ENCODE results near the gene ASB1. TPM values are rescaled to one million over a fixed set of nuclear protein-coding genes. Genes with fewer than 3 reads are reported as not detected.

The ASB1 gene
- polyA plus RNA-seq, 1 of the 3 experiments (the other 2 are of a cell fraction): 33.3 TPM

- TF ChIP-seq RXRA (IDR thresholded peaks at IDR 0.05; ENCODE audit: borderline replicate concordance, low read depth): peak; percentile 58; the same call in 1 of the 2 replicates
- no peak for TF ChIP-seq GATA2 (CRISPR knock-in tag; IDR thresholded peaks at IDR 0.05)
- TF ChIP-seq ZBTB33 (IDR thresholded peaks at IDR 0.05; ENCODE audit: borderline replicate concordance, low read depth): no peak; the same call in 1 of the 2 replicates
- TF ChIP-seq ELF1 (IDR thresholded peaks at IDR 0.05): no peak
- TF ChIP-seq MXI1 (IDR thresholded peaks at IDR 0.05; ENCODE audit: low read depth, low read length): no peak
- TF ChIP-seq IRF3 (IDR thresholded peaks at IDR 0.05; ENCODE audit: low read depth, low read length): no peak
- TF ChIP-seq FOXJ3 (CRISPR knock-in tag; IDR thresholded peaks at IDR 0.05): no peak
- peak; percentile 87 for TF ChIP-seq PBX3 (IDR thresholded peaks at IDR 0.05)
- no peak for TF ChIP-seq USF2 (IDR thresholded peaks at IDR 0.05; ENCODE audit: borderline replicate concordance, low read depth, low read length)
- no peak for TF ChIP-seq RAD21 (IDR thresholded peaks at IDR 0.05; ENCODE audit: low read length)
- peak; percentile 79; the same call in 1 of the 2 replicates for TF ChIP-seq FOSL2 (IDR thresholded peaks at IDR 0.05; ENCODE audit: borderline replicate concordance, low read depth)
- peak; percentile 71; the same call in 1 of the 2 replicates for TF ChIP-seq TEAD4 (IDR thresholded peaks at IDR 0.05; ENCODE audit: borderline replicate concordance, insufficient read depth)
- TF ChIP-seq JUND (IDR thresholded peaks at IDR 0.05): peak; percentile 83
- TF ChIP-seq RFX5 (IDR thresholded peaks at IDR 0.05; ENCODE audit: low read length): no peak
Measured at GRCh38 chr2:238433941-238434845, 7.5 kb downstream of the ASB1 start (continued).

Measured in SK-N-SH (cell line).